GM12878 (cell line): ENCODE data around the gene PHC2. TPM values are rescaled to one million over a fixed set of nuclear protein-coding genes. Genes with fewer than 3 reads are reported as not detected.
A peak's percentile ranks its signal among the peaks of the same experiment; 100 is the strongest.

ENCODE experiments used
- ATAC-seq: fragments of 200-7000 bp; cut with Tn5 transposase; 3 replicates; pipeline ENCODE4 v1.9.1; 2020; ENCODE audit warnings: mild to moderate bottlenecking, moderate library complexity
- BruUV-seq: library from RNA; stranded (reverse); fragments of 400-500 nt; replicated peaks from 2 replicates; lab custom pipeline; 2021; lab: Mats Ljungman, UMichigan
- CTCF ChIA-PET: fragments of 300-600 bp; sonication (Branson Sonifier 250); formaldehyde crosslinking; extraction: SDS; loops from one replicate; lab custom pipeline; 2021; ENCODE audit warnings: inconsistent platforms; lab: Yijun Ruan, JAX
- POLR2A ChIA-PET: fragments of 350-600 bp; formaldehyde crosslinking; extraction: SDS; loops from one replicate; lab custom pipeline; 2021; ENCODE audit warnings: inconsistent platforms; lab: Charles Lee
- RAD21 ChIA-PET: fragments of 300-600 bp; sonication (Branson Sonifier 250); formaldehyde crosslinking; loops from one replicate; lab custom pipeline; 2023; ENCODE audit warnings: antibody characterized with exemption; ENCODE audit not compliant: unreplicated experiment; lab: Charles Lee
- SMC1A ChIA-PET: fragments of 300-600 bp; sonication (Branson Sonifier 250); formaldehyde crosslinking; loops from one replicate; lab custom pipeline; 2023; ENCODE audit not compliant: unreplicated experiment, uncharacterized antibody; lab: Charles Lee
- DNase-seq: peaks from one replicate; pipeline ENCODE4 v3.0.0-alpha.2; 2011; ENCODE audit warnings: low read depth, low spot score
- FAIRE-seq: peaks from 3 replicates; lab custom pipeline; 2011; peaks lifted over from hg19 to GRCh38; lab: Jason Lieb, UNC
- H2AFZ ChIP-seq: 2 replicates; pipeline ENCODE4 v1.6.0; 2011; ENCODE audit warnings: low read depth, low read length, control low read depth; ENCODE audit not compliant: control insufficient read depth
- H3K27ac ChIP-seq: 2 replicates; pipeline ENCODE4 v1.5.1; 2011; ENCODE audit warnings: control low read depth; ENCODE audit not compliant: control insufficient read depth, insufficient read depth
- H3K27me3 ChIP-seq, 2 experiments: replicated peaks in 1 of 2; 2 replicates each; pipeline versions ENCODE4 v1.6.0 to v1.6.1; 2011; ENCODE audit warnings: low read length in 1 of 2; ENCODE audit not compliant: control insufficient read depth in 2 of 2, insufficient read depth in 2 of 2
- H3K36me3 ChIP-seq, 2 experiments: 2 replicates each; pipeline ENCODE4 v1.5.1; 2011; ENCODE audit warnings: low read length in 1 of 2; ENCODE audit not compliant: control insufficient read depth in 2 of 2, insufficient read depth in 2 of 2
- H3K4me1 ChIP-seq: 2 replicates; pipeline ENCODE4 v1.6.1; 2011; ENCODE audit warnings: mild to moderate bottlenecking, low read length, moderate library complexity, mixed read lengths; ENCODE audit not compliant: control insufficient read depth, insufficient read depth
- H3K4me2 ChIP-seq: 2 replicates; pipeline ENCODE4 v1.6.0; 2011; ENCODE audit warnings: control low read depth; ENCODE audit not compliant: control insufficient read depth, insufficient read depth
- H3K4me3 ChIP-seq: fragments of 200-600 bp; sonication (generic); 2 replicates; pipeline ENCODE4 v1.5.1; 2016
- H3K79me2 ChIP-seq: 2 replicates; pipeline ENCODE4 v1.6.0; 2011; ENCODE audit warnings: low read length; ENCODE audit not compliant: control insufficient read depth, insufficient read depth
- H3K9ac ChIP-seq: 2 replicates; pipeline ENCODE4 v1.8.0; 2011; ENCODE audit warnings: low read length, control low read depth, mixed read lengths; ENCODE audit not compliant: control insufficient read depth, insufficient read depth
- H3K9me3 ChIP-seq: replicated peaks from 3 replicates; pipeline ENCODE4 v1.5.1; 2011; ENCODE audit warnings: mild to moderate bottlenecking, low read length; ENCODE audit not compliant: control insufficient read depth, insufficient read depth
- H4K20me1 ChIP-seq: 2 replicates; pipeline ENCODE4 v1.6.0; 2011; ENCODE audit not compliant: control insufficient read depth, insufficient read depth
- CBFB ChIP-seq: IDR thresholded peaks from 2 replicates; pipeline ENCODE4 v1.6.1; 2016; ENCODE audit warnings: antibody characterized with exemption, low read depth
- EED ChIP-seq: sonication (generic); IDR thresholded peaks from 2 replicates; pipeline ENCODE4 v1.6.1; 2016; ENCODE audit warnings: antibody characterized with exemption, low read depth
- HDGF ChIP-seq: fragments of 450-650 bp; IDR thresholded peaks from 2 replicates; pipeline ENCODE4 v1.6.1; 2016; ENCODE audit warnings: antibody characterized with exemption
- MTA2 ChIP-seq: fragments of 450-650 bp; IDR thresholded peaks from 2 replicates; pipeline ENCODE4 v1.6.1; 2016; ENCODE audit warnings: low read depth, mild to moderate bottlenecking, moderate library complexity
- SMAD1 ChIP-seq: fragments of 450-650 bp; IDR thresholded peaks from 2 replicates; pipeline ENCODE4 v1.6.1; 2018; ENCODE audit warnings: mild to moderate bottlenecking, low read depth; ENCODE audit not compliant: partially characterized antibody
- WGBS: methylation state at CpG from one replicate; pipeline ENCODE4 v1.1.6; 2016; ENCODE audit warnings: low lambda C conversion rate; ENCODE audit not compliant: insufficient replicate concordance, insufficient coverage; ENCODE audit errors: missing lambda C conversion rate; 5-methylcytosine and 5-hydroxymethylcytosine counted together
- in situ Hi-C: fragments of 300-500 bp; cut with MboI; formaldehyde crosslinking; loops from 9 replicates; pipeline ENCODE4 v1.14.3; 2018; ENCODE audit warnings: mixed read lengths
- intact Hi-C: fragments of 100-400 bp; cut with micrococcal nuclease; formaldehyde crosslinking; loops from one replicate; pipeline ENCODE4 v1.14.2; 2022; ENCODE audit not compliant: unreplicated experiment
- polyA plus RNA-seq, 11 experiments: library from polyadenylated mRNA; depleted of rRNA in 4 of 11; unstranded in 6 of 11; stranded (reverse) in 5 of 11; fragments of >200 nt; fragmentation: Nextera tagmentation in 4 of 11; fragmentation: Illumina TruSeq in 1 of 11; extraction: Ambion mirVana in 4 of 11; extraction: Trizol in 1 of 11; gene quantifications; 1 replicate in 1 of 11; 2 replicates in 10 of 11; pipeline versions ENCODE4 v1.2.1 to v1.2.3, GENCODE V29; 2011 to 2016; ENCODE audit warnings: inconsistent platforms in 2 of 11, missing spikeins in 2 of 11, low read depth in 1 of 11
- total RNA-seq, 4 experiments: library from RNA; depleted of rRNA in 3 of 4; stranded (reverse); fragments of >200 nt in 3 of 4; fragmentation: Illumina TruSeq in 1 of 4; extraction: Trizol in 1 of 4; gene quantifications; 2 replicates each; pipeline versions ENCODE4 v1.2.1 to v1.2.3, GENCODE V29; 2013 to 2021

PHC2 gene
- total and polyA plus RNA-seq, 10 of the 15 experiments (the other 5 are each of a cell fraction or from before 2014, with no cell fraction given): 2.0 to 35.9 (median 16.4) TPM

- TF ChIP-seq HDGF: no peak
Measured at GRCh38 chr1:33351281-33351660, 79.6 kb downstream of the PHC2 start (continued).

DNA sequence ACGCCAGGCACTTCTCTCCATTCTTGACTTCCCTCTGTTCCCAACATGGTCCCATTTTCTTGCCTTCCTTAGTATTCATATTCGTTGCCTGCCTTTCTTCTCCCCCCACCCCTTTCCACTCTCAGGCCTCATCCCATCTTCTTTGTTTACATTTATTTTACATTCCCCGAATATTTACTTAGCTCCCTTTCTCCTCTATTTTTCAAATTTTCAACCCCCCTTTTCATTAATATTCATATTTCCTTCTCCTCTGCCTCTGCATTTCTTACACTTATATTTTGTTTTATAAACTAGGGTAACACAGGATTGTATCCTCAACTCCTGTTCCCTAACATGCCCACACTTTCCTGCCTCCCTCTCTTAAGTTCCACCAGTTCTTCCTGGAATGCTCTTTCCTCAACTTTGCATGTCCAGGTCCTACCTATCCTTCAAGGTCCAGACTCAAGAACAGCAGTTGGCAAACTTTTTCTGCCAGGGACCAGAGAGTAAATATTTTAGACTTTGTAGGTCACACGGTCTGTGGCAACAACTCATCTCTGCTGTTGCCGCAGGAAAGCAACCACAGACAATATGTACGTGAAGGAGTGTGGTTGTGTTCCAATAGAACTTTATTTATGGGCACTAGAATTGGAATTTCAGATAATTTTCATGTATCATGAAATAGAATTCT, 80.1 kb downstream of the PHC2 start:
- FAIRE-seq (peak; percentile 23), ATAC-seq (no peak), DNase-seq (no peak)
- BruUV-seq: no TSS peak
- ChIA-PET POLR2A (interaction anchor here (0.7 to 2.0 kb wide), 6 partner anchors 90 to 319 kb away, joined by 3 to 11 read pairs (median 4); no protein-coding TSS in a partner anchor), SMC1A (interaction anchor here (0.8 to 3.6 kb wide), 7 partner anchors 8 to 121 kb away, joined by 3 to 16 read pairs (median 4); partner anchors contain the start of gene ZSCAN20)
- Histone ChIP-seq H3K4me3 (peak overlapping the region; percentile 75), H3K27ac (peak overlapping the region; percentile 92; the same call in 1 of the 2 replicates), H3K79me2 (peaks cover 44% of the 10 kb centered on the region), H3K9me3 (no peaks in the 10 kb centered on the region), H3K4me2 (peak overlapping the region; percentile 98), H3K9ac (peak overlapping the region; percentile 91)
- intact Hi-C loops: no loop called here
- TF ChIP-seq CBFB (no peak), EED (0 out of 2 replicates have a peak, but pooled peaks have one; percentile 7), MTA2 (peak; percentile 16; the same call in 1 of the 2 replicates), SMAD1 (peak; percentile 23)
- TF ChIP-seq, all 136 proteins: peak for 3
- Histone ChIP-seq H3K4me1 (peaks cover 18% of the 10 kb centered on the region), H4K20me1 (no peaks in the 10 kb centered on the region; the same call in 1 of the 2 replicates), H3K36me3 (no peaks in the 10 kb centered on the region), H3K27me3 (no peaks in the 10 kb centered on the region), H2AFZ (peak overlapping the region; percentile 96)
- in situ Hi-C loops: no loop called here
- ChIA-PET CTCF (interaction anchor here (0.9 to 3.0 kb wide), 10 partner anchors 8 to 219 kb away, joined by 3 to 14 read pairs (median 4); no protein-coding TSS in a partner anchor), RAD21 (interaction anchor here (1.5 kb wide), 1 partner anchor 12 kb away, joined by 7 read pairs; no protein-coding TSS in a partner anchor)
- whole genome bisulfite sequencing: 44% methylated on average over 6 of the region's 6 CpGs
